Tibial nerve (tissue), 4 donors: ENCODE data around the gene PUSL1.

ENCODE experiments used
- EP300 ChIP-seq, 2 donors: sonication (generic); formaldehyde crosslinking; IDR thresholded peaks; one replicate each; pipeline ENCODE4 v1.6.1; 2017; ENCODE audit warnings: antibody characterized with exemption in 2 of 2, mild to moderate bottlenecking in 1 of 2
- POLR2A ChIP-seq, 2 donors: fragments of 450-650 bp; IDR thresholded peaks; one replicate each; pipeline ENCODE4 v1.6.1; 2017; ENCODE audit warnings: antibody characterized with exemption in 2 of 2, mild to moderate bottlenecking in 2 of 2, moderate library complexity in 2 of 2
- TF ChIP-seq, protein P1 (sequence below), 5 experiments: fragments of 200-600 bp in 3 of 5; fragments of 450-650 bp in 2 of 5; sonication (generic) in 3 of 5; IDR thresholded peaks; one replicate each; pipeline ENCODE4 v1.5.1; 2016 to 2019; ENCODE audit warnings: antibody characterized with exemption in 5 of 5, mild to moderate bottlenecking in 3 of 5, moderate library complexity in 2 of 5

DNA sequence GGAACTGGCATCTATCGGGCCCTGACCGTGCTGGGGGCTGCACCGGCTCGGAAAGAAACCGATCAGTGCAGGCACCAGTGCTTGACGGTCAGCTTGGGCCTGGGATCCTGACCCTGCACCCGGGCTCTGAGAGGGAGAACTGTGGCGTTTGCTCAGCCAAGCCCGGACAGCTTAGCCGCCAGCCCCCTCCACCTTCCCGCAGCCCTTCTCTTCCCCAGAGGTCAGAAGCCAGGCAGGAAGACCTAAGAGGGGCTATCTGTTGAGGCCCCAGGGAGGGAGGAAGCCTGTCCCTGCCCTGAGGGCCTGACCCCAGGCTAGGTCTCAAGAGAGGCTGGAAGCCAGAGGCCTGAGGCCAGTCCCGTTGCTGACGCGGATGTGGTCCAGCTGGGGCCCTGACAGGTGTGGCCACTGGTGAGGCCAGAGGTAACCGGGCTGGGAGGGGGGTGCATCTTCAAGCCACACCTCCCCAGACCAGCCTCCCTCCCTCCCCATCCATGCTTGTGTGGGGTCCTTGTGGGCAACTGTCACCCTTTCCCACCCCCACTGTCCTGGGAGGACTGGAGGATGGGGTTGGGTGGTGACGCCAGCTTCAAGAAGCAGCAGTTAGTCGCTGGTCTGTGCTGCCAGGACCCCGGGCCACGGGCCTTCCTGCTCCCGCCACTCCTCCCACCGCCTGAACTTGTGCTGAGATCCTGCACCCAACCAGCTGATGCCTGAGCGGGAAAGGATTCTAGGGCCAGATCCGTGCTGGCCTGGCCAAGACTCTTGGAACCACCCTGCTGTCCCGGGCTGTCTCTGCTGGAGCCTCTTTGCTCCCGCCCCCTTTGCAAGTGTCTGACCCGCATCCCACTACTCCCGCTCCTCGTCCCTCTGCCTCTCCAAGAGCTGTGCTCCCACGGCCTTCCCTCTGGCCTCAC, 43.4 kb downstream of the PUSL1 start:
- TF ChIP-seq, protein P1, sequence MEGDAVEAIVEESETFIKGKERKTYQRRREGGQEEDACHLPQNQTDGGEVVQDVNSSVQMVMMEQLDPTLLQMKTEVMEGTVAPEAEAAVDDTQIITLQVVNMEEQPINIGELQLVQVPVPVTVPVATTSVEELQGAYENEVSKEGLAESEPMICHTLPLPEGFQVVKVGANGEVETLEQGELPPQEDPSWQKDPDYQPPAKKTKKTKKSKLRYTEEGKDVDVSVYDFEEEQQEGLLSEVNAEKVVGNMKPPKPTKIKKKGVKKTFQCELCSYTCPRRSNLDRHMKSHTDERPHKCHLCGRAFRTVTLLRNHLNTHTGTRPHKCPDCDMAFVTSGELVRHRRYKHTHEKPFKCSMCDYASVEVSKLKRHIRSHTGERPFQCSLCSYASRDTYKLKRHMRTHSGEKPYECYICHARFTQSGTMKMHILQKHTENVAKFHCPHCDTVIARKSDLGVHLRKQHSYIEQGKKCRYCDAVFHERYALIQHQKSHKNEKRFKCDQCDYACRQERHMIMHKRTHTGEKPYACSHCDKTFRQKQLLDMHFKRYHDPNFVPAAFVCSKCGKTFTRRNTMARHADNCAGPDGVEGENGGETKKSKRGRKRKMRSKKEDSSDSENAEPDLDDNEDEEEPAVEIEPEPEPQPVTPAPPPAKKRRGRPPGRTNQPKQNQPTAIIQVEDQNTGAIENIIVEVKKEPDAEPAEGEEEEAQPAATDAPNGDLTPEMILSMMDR (IDR thresholded peaks at IDR 0.05), result no peak
- no peak for TF ChIP-seq EP300 (IDR thresholded peaks at IDR 0.05)
- TF ChIP-seq POLR2A (IDR thresholded peaks at IDR 0.05), result no peak
